HepG2 (cell line): ENCODE results near the gene CFL1. TPM values are rescaled to one million over a fixed set of nuclear protein-coding genes. Genes with fewer than 3 reads are reported as not detected.

Experiments
- ATRX ChIP-seq: sonication (generic); formaldehyde crosslinking; IDR thresholded peaks from 2 replicates; pipeline ENCODE4 v1.4.0; 2020; ENCODE audit warnings: missing genetic modification reagents, borderline replicate concordance
- BRCA1 ChIP-seq: sonication (generic); formaldehyde crosslinking; IDR thresholded peaks from 2 replicates; pipeline ENCODE4 v1.4.0; 2020; ENCODE audit warnings: missing genetic modification reagents
- EEA1 ChIP-seq: sonication (generic); formaldehyde crosslinking; IDR thresholded peaks from 2 replicates; pipeline ENCODE4 v1.5.1; 2020; ENCODE audit warnings: mild to moderate bottlenecking, missing genetic modification reagents, borderline replicate concordance
- IRX3 ChIP-seq: sonication (generic); formaldehyde crosslinking; IDR thresholded peaks from 2 replicates; pipeline ENCODE4 v1.8.1; 2023; ENCODE audit warnings: mild to moderate bottlenecking, low read depth, missing genetic modification reagents, borderline replicate concordance
- NBN ChIP-seq: fragments of 450-650 bp; conservative IDR thresholded peaks from 2 replicates; pipeline ENCODE4 v1.6.1; 2017
- SMC3 ChIP-seq: IDR thresholded peaks from 2 replicates; pipeline ENCODE4 v1.6.1; 2011; ENCODE audit warnings: low read length, improper control_type of control experiment
- SNAI1 ChIP-seq: sonication (generic); formaldehyde crosslinking; IDR thresholded peaks from 2 replicates; pipeline ENCODE4 v1.5.0; 2020; ENCODE audit warnings: mild to moderate bottlenecking, missing genetic modification reagents, borderline replicate concordance
- SP1 ChIP-seq, 2 experiments: fragments of 450-650 bp in 1 of 2; sonication (generic) in 1 of 2; formaldehyde crosslinking in 1 of 2; IDR thresholded peaks; 2 replicates each; pipeline versions ENCODE4 v1.4.0 to v1.6.1; 2016 to 2020; ENCODE audit warnings: missing genetic modification reagents in 1 of 2
- ZKSCAN5 ChIP-seq: sonication (generic); formaldehyde crosslinking; IDR thresholded peaks from 2 replicates; pipeline ENCODE4 v1.5.1; 2020; ENCODE audit warnings: mild to moderate bottlenecking, missing genetic modification reagents
- ZNF747 ChIP-seq: sonication (generic); formaldehyde crosslinking; IDR thresholded peaks from 2 replicates; pipeline ENCODE4 v1.8.1; 2023; ENCODE audit warnings: missing genetic modification reagents, mild to moderate bottlenecking, borderline replicate concordance
- polyA plus RNA-seq, 8 experiments: library from polyadenylated mRNA; depleted of rRNA in 3 of 8; stranded (reverse) in 7 of 8; unstranded in 1 of 8; fragments of >200 nt; fragmentation: Illumina TruSeq in 4 of 8; extraction: Trizol in 4 of 8; gene quantifications; 2 replicates each; pipeline versions ENCODE4 v1.2.1 to v1.2.3, GENCODE V29; 2011 to 2016; ENCODE audit warnings: low read depth in 4 of 8, missing spikeins in 1 of 8, mixed read lengths in 1 of 8; ENCODE audit not compliant: insufficient read depth in 1 of 8
- total RNA-seq, 5 experiments: library from RNA; depleted of rRNA; stranded (reverse); fragments of >200 nt; fragmentation: Illumina TruSeq; extraction: Trizol; gene quantifications; 2 replicates each; pipeline ENCODE4 v1.2.3, GENCODE V29; 2016; ENCODE audit warnings: low read depth in 1 of 5
- TF ChIP-seq, protein P1 (sequence below): sonication (generic); formaldehyde crosslinking; IDR thresholded peaks from 2 replicates; pipeline ENCODE4 v1.9.0; 2022; ENCODE audit warnings: low read depth, missing genetic modification reagents
- TF ChIP-seq, protein P2 (sequence below), 2 experiments: fragments of 450-650 bp in 1 of 2; sonication (generic) in 1 of 2; formaldehyde crosslinking in 1 of 2; IDR thresholded peaks; 2 replicates each; pipeline versions ENCODE4 v1.6.1 to v1.8.0; 2016 to 2022; ENCODE audit warnings: antibody characterized with exemption in 1 of 2, mild to moderate bottlenecking in 1 of 2, missing genetic modification reagents in 1 of 2
- TF ChIP-seq, protein P3 (sequence below): sonication (generic); formaldehyde crosslinking; IDR thresholded peaks from 2 replicates; pipeline ENCODE4 v1.5.0; 2020; ENCODE audit warnings: missing genetic modification reagents
- TF ChIP-seq, protein P4 (sequence below): conservative IDR thresholded peaks from 2 replicates; pipeline ENCODE4 v1.6.1; 2018; ENCODE audit warnings: missing genetic modification reagents

Gene CFL1
- total and polyA plus RNA-seq, 2 of the 13 experiments (the other 11 are each of a cell fraction or from before 2014, with no cell fraction given) = 379 to 383 TPM

DNA sequence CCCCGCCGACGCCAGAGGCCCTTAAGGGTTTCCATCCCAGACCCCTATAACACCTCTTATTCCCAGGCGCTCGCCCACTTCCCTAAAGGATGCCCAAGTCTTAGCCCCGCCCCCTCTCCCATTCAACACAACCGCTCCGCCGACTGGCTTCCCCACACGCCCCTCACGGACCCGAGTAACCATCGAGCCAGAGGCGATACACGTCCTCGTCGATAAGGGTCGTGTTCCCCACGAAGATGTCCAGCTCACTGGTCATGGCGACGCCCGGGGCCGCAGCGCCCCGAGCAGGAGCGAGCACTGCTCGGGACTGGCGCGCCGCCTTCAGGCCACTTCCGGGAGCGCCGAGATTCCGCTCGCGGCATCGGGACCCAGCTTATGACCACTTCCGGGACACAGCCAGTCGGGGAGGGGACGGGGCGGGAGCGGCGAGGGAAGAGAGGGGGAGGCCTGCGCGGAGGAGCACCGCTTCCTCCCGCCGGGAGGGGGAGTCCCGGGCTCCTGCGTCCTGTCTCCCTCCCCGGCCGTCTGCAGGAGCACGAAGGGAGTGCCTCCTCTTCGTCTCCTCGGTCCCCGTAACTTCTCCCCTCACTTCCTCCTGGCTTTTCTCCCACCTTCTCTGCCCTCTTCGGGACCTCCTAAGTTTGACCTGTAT lies 30.3 kb upstream of the CFL1 start, which contains the start of gene FIBP (continued):
- TF ChIP-seq, protein P1, sequence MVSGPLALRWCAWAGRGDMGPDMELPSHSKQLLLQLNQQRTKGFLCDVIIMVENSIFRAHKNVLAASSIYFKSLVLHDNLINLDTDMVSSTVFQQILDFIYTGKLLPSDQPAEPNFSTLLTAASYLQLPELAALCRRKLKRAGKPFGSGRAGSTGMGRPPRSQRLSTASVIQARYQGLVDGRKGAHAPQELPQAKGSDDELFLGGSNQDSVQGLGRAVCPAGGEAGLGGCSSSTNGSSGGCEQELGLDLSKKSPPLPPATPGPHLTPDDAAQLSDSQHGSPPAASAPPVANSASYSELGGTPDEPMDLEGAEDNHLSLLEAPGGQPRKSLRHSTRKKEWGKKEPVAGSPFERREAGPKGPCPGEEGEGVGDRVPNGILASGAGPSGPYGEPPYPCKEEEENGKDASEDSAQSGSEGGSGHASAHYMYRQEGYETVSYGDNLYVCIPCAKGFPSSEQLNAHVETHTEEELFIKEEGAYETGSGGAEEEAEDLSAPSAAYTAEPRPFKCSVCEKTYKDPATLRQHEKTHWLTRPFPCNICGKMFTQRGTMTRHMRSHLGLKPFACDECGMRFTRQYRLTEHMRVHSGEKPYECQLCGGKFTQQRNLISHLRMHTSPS (CRISPR knock-in tag) = 0 out of 2 replicates have a peak, but pooled peaks have one; percentile 33
- TF ChIP-seq, protein P2, sequence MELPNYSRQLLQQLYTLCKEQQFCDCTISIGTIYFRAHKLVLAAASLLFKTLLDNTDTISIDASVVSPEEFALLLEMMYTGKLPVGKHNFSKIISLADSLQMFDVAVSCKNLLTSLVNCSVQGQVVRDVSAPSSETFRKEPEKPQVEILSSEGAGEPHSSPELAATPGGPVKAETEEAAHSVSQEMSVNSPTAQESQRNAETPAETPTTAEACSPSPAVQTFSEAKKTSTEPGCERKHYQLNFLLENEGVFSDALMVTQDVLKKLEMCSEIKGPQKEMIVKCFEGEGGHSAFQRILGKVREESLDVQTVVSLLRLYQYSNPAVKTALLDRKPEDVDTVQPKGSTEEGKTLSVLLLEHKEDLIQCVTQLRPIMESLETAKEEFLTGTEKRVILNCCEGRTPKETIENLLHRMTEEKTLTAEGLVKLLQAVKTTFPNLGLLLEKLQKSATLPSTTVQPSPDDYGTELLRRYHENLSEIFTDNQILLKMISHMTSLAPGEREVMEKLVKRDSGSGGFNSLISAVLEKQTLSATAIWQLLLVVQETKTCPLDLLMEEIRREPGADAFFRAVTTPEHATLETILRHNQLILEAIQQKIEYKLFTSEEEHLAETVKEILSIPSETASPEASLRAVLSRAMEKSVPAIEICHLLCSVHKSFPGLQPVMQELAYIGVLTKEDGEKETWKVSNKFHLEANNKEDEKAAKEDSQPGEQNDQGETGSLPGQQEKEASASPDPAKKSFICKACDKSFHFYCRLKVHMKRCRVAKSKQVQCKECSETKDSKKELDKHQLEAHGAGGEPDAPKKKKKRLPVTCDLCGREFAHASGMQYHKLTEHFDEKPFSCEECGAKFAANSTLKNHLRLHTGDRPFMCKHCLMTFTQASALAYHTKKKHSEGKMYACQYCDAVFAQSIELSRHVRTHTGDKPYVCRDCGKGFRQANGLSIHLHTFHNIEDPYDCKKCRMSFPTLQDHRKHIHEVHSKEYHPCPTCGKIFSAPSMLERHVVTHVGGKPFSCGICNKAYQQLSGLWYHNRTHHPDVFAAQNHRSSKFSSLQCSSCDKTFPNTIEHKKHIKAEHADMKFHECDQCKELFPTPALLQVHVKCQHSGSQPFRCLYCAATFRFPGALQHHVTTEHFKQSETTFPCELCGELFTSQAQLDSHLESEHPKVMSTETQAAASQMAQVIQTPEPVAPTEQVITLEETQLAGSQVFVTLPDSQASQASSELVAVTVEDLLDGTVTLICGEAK (IDR thresholded peaks at IDR 0.05) = peak; percentile 66
- TF ChIP-seq, protein P2 (CRISPR knock-in tag; IDR thresholded peaks at IDR 0.05) = peak; percentile 46; the same call in 1 of the 2 replicates
- TF ChIP-seq SP1 (IDR thresholded peaks at IDR 0.05) (no peak), SP1 (CRISPR knock-in tag; IDR thresholded peaks at IDR 0.05) (peak; percentile 35; the same call in 1 of the 2 replicates), IRX3 (CRISPR knock-in tag) (no peak), EEA1 (CRISPR knock-in tag) (no peak), SNAI1 (CRISPR knock-in tag) (no peak), NBN (no peak), ZNF747 (0 out of 2 replicates have a peak, but pooled peaks have one; percentile 36), ATRX (CRISPR knock-in tag) (no peak), ZKSCAN5 (CRISPR knock-in tag) (no peak), SMC3 (peak; percentile 18; the same call in 1 of the 2 replicates), BRCA1 (CRISPR knock-in tag) (no peak)
- TF ChIP-seq, protein P3, sequence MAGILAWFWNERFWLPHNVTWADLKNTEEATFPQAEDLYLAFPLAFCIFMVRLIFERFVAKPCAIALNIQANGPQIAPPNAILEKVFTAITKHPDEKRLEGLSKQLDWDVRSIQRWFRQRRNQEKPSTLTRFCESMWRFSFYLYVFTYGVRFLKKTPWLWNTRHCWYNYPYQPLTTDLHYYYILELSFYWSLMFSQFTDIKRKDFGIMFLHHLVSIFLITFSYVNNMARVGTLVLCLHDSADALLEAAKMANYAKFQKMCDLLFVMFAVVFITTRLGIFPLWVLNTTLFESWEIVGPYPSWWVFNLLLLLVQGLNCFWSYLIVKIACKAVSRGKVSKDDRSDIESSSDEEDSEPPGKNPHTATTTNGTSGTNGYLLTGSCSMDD (CRISPR knock-in tag) = no peak
- TF ChIP-seq, protein P4, sequence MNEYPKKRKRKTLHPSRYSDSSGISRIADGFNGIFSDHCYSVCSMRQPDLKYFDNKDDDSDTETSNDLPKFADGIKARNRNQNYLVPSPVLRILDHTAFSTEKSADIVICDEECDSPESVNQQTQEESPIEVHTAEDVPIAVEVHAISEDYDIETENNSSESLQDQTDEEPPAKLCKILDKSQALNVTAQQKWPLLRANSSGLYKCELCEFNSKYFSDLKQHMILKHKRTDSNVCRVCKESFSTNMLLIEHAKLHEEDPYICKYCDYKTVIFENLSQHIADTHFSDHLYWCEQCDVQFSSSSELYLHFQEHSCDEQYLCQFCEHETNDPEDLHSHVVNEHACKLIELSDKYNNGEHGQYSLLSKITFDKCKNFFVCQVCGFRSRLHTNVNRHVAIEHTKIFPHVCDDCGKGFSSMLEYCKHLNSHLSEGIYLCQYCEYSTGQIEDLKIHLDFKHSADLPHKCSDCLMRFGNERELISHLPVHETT (CRISPR knock-in tag) = no peak; the same call in 1 of the 2 replicates
